Trophoblast cell (in vitro differentiated cells and primary cell): Measurements from ENCODE around the gene CELF5.

ENCODE experiments used
- DNase-seq, 2 donors: peaks; one replicate each; pipeline ENCODE4 v3.0.0-alpha.2; 2016
- H2AFZ ChIP-seq: 2 replicates; pipeline ENCODE4 v1.6.1; 2013; ENCODE audit warnings: low read length, moderate library complexity, mild to moderate bottlenecking; ENCODE audit not compliant: insufficient read depth, poor library complexity
- H2AK5ac ChIP-seq: 2 replicates; pipeline ENCODE4 v1.6.1; 2013; ENCODE audit warnings: mild to moderate bottlenecking, low read length
- H2BK120ac ChIP-seq: 2 replicates; pipeline ENCODE4 v1.6.1; 2013; ENCODE audit warnings: low read length, mild to moderate bottlenecking, moderate library complexity; ENCODE audit not compliant: insufficient read depth, poor library complexity
- H2BK12ac ChIP-seq: 2 replicates; pipeline ENCODE4 v1.6.1; 2013; ENCODE audit warnings: mild to moderate bottlenecking, low read length, moderate library complexity
- H2BK5ac ChIP-seq: 2 replicates; pipeline ENCODE4 v1.6.1; 2013; ENCODE audit warnings: low read length, low read depth, moderate library complexity, mild to moderate bottlenecking; ENCODE audit not compliant: poor library complexity
- H3K14ac ChIP-seq: 2 replicates; pipeline ENCODE4 v1.6.1; 2013; ENCODE audit warnings: mild to moderate bottlenecking, low read length
- H3K18ac ChIP-seq: 2 replicates; pipeline ENCODE4 v1.6.1; 2013; ENCODE audit warnings: mild to moderate bottlenecking, low read length
- H3K23ac ChIP-seq: 2 replicates; pipeline ENCODE4 v1.6.1; 2013; ENCODE audit warnings: low read length
- H3K27ac ChIP-seq: 2 replicates; pipeline ENCODE4 v1.5.1; 2013; ENCODE audit warnings: low read depth, mild to moderate bottlenecking, inconsistent platforms, low read length, moderate library complexity
- H3K27me3 ChIP-seq: 2 replicates; pipeline ENCODE4 v1.6.1; 2013; ENCODE audit warnings: inconsistent platforms, mild to moderate bottlenecking, low read length, moderate library complexity; ENCODE audit not compliant: insufficient read depth
- H3K36me3 ChIP-seq, 2 experiments: 1 replicate in 1 of 2; 2 replicates in 1 of 2; pipeline ENCODE4 v1.6.1; 2013; ENCODE audit warnings: low read length in 2 of 2, mild to moderate bottlenecking in 2 of 2, moderate library complexity in 1 of 2; ENCODE audit not compliant: insufficient read depth in 2 of 2, control insufficient read depth in 1 of 2
- H3K4ac ChIP-seq: 2 replicates; pipeline ENCODE4 v1.6.1; 2013; ENCODE audit warnings: low read depth, mild to moderate bottlenecking, low read length, moderate library complexity
- H3K4me1 ChIP-seq, 2 experiments: 1 replicate in 1 of 2; 2 replicates in 1 of 2; pipeline ENCODE4 v1.6.1; 2013; ENCODE audit warnings: low read length in 2 of 2, mild to moderate bottlenecking in 2 of 2, moderate library complexity in 1 of 2; ENCODE audit not compliant: insufficient read depth in 2 of 2, control insufficient read depth in 1 of 2
- H3K4me2 ChIP-seq: 2 replicates; pipeline ENCODE4 v1.6.1; 2013; ENCODE audit warnings: inconsistent platforms, mild to moderate bottlenecking, low read length, moderate library complexity
- H3K4me3 ChIP-seq: 2 replicates; pipeline ENCODE4 v1.5.1; 2013; ENCODE audit warnings: mild to moderate bottlenecking, low read depth, low read length, inconsistent platforms
- H3K79me1 ChIP-seq: one replicate; pipeline ENCODE4 v1.6.1; 2013; ENCODE audit warnings: low read length
- H3K79me2 ChIP-seq: 2 replicates; pipeline ENCODE4 v1.6.1; 2013; ENCODE audit warnings: low read length, mild to moderate bottlenecking; ENCODE audit not compliant: control insufficient read depth, insufficient read depth, poor library complexity
- H3K9ac ChIP-seq: 2 replicates; pipeline ENCODE4 v1.6.1; 2013; ENCODE audit warnings: mild to moderate bottlenecking, low read length
- H3K9me3 ChIP-seq: 2 replicates; pipeline ENCODE4 v1.6.1; 2013; ENCODE audit warnings: low read depth, mild to moderate bottlenecking, control low read depth, inconsistent platforms, low read length; ENCODE audit not compliant: insufficient read depth
- H4K12ac ChIP-seq: 2 replicates; pipeline ENCODE4 v1.6.1; 2013; ENCODE audit warnings: low read depth, mild to moderate bottlenecking, low read length, moderate library complexity
- H4K8ac ChIP-seq: 2 replicates; pipeline ENCODE4 v1.6.1; 2013; ENCODE audit warnings: low read depth, mild to moderate bottlenecking, low read length, moderate library complexity
- H4K91ac ChIP-seq: one replicate; pipeline ENCODE4 v1.6.1; 2013; ENCODE audit warnings: low read depth, mild to moderate bottlenecking, low read length, moderate library complexity
- WGBS: extraction: QIAGEN DNeasy Blood & Tissue Kit; methylation state at CpG from one replicate; pipeline ENCODE4 v1.1.7; 2013; ENCODE audit warnings: missing lambda C conversion rate; ENCODE audit not compliant: insufficient read length, insufficient coverage; ENCODE audit errors: extremely low coverage; 5-methylcytosine and 5-hydroxymethylcytosine counted together

The CELF5 gene

GRCh38 chr19:3345850-3346460 lies 121.5 kb downstream of the CELF5 start:
- no peaks in the 10 kb centered on the region for H3K79me1 ChIP-seq
- no peak overlapping the region for H4K12ac ChIP-seq
- peaks cover 2% of the 10 kb centered on the region for H3K9me3 ChIP-seq
- H3K4ac ChIP-seq, result no peak overlapping the region
- H2AFZ ChIP-seq, result no peak overlapping the region
- no peaks in the 10 kb centered on the region for H3K36me3 ChIP-seq
- H2BK120ac ChIP-seq, result no peak overlapping the region
- no peaks in the 10 kb centered on the region for H3K4me1 ChIP-seq
- H3K9ac ChIP-seq, result no peak overlapping the region
- DNase-seq, result no peak
- WGBS, result no CpG with 5 or more reads among the region's 15 CpGs
- H2AK5ac ChIP-seq, result no peak overlapping the region
- H4K91ac ChIP-seq, result no peak overlapping the region
- H4K8ac ChIP-seq, result no peak overlapping the region
- no peak overlapping the region for H3K27ac ChIP-seq
- no peak overlapping the region for H3K4me3 ChIP-seq
- H3K18ac ChIP-seq, result no peak overlapping the region
- H3K14ac ChIP-seq, result no peak overlapping the region
- H3K4me2 ChIP-seq, result no peak overlapping the region
- H2BK12ac ChIP-seq, result no peak overlapping the region
- H2BK5ac ChIP-seq, result no peak overlapping the region
- no peaks in the 10 kb centered on the region for H3K27me3 ChIP-seq
- H3K79me2 ChIP-seq, result no peaks in the 10 kb centered on the region
- H3K23ac ChIP-seq, result no peak overlapping the region
